ENCODE measurements around the gene RAB30. TPM values are rescaled to one million over a fixed set of nuclear protein-coding genes. Genes with fewer than 3 reads are reported as not detected.

Gene RAB30
- total and polyA plus RNA-seq, 9 of the 15 experiments (the other 6 are each of a cell fraction or from before 2014, with no cell fraction given): 0.29 to 1.3 (median 1.0) TPM

GRCh38 chr11:82974851-82975250, 96.8 kb downstream of the RAB30 start:
- no peaks in the 10 kb centered on the region for H3K27me3 ChIP-seq (ENCODE audit: control insufficient read depth in 2 of 2, insufficient read depth in 2 of 2, low read length in 2 of 2)
- no peak for TF ChIP-seq YBX1 (IDR thresholded peaks at IDR 0.05)
- no peak for TF ChIP-seq SRSF3 (IDR thresholded peaks at IDR 0.05; ENCODE audit: insufficient read depth, low read length)
- TF ChIP-seq EP300 (IDR thresholded peaks at IDR 0.05; ENCODE audit: low read length): no peak
- TF ChIP-seq BRF2 (IDR thresholded peaks at IDR 0.05; ENCODE audit: borderline replicate concordance, insufficient read depth, insufficient read length): no peak
- TF ChIP-seq HMG20B (CRISPR knock-in tag; IDR thresholded peaks at IDR 0.05): no peak
- TF ChIP-seq MEF2A (IDR thresholded peaks at IDR 0.05; ENCODE audit: control insufficient read depth, low read depth, low read length): no peak
- no peak for TF ChIP-seq KDM5B (IDR thresholded peaks at IDR 0.05; ENCODE audit: insufficient replicate concordance, low read depth, low read length)
- TF ChIP-seq EZH2 (IDR thresholded peaks at IDR 0.05; ENCODE audit: borderline replicate concordance, low read depth, low read length): no peak
- TF ChIP-seq KHSRP (IDR thresholded peaks at IDR 0.05): no peak
- TF ChIP-seq ZNF121 (CRISPR knock-in tag; conservative IDR thresholded peaks at IDR 0.05): no peak
- no peak for TF ChIP-seq ATF3 (IDR thresholded peaks at IDR 0.05)
- TF ChIP-seq ATF3 (CRISPR knock-in tag; conservative IDR thresholded peaks at IDR 0.05): no peak
- TF ChIP-seq NCOA4 (IDR thresholded peaks at IDR 0.05; ENCODE audit: partially characterized antibody): no peak
- TF ChIP-seq FOS (IDR thresholded peaks at IDR 0.05; ENCODE audit: extremely low read depth, insufficient read length): no peak
- no peak for TF ChIP-seq SAFB2 (IDR thresholded peaks at IDR 0.05; ENCODE audit: borderline replicate concordance, low read depth, low read length, severe bottlenecking)
- TF ChIP-seq MECOM (CRISPR knock-in tag; IDR thresholded peaks at IDR 0.05): no peak
- no peak for TF ChIP-seq ZBTB1 (CRISPR knock-in tag; IDR thresholded peaks at IDR 0.05; ENCODE audit: borderline replicate concordance, low read depth)
- TF ChIP-seq GTF2A2 (tag; IDR thresholded peaks at IDR 0.05): no peak
- TF ChIP-seq HDAC8 (tag; IDR thresholded peaks at IDR 0.05): no peak
- no peak overlapping the region for H2AFZ ChIP-seq (ENCODE audit: low read depth, low read length)
- 10% methylated on average over 2 of the region's 2 CpGs for WGBS (ENCODE audit: insufficient coverage, low coverage, missing lambda C conversion rate)
- CTCF ChIA-PET (ENCODE audit: low intra/inter-chr PET ratio): no interaction called here
- H3K9me3 ChIP-seq (replicated peaks; ENCODE audit: control insufficient read depth, insufficient read depth, low read depth, low read length): no peaks in the 10 kb centered on the region
- H3K4me3 ChIP-seq: no peak overlapping the region
- FAIRE-seq: no peak
- DNase-seq (ENCODE audit: extremely low read depth in 1 of 4, low spot score in 3 of 4): no peak
- ATAC-seq: no peak
- no peak overlapping the region for H3K9ac ChIP-seq (ENCODE audit: insufficient read depth in 1 of 2, low read depth in 2 of 2, low read length in 2 of 2)
- no TSS peak for BruUV-seq (replicated peaks)
- no peak overlapping the region for H3K4me2 ChIP-seq (ENCODE audit: insufficient read depth, low read length)
- no peak overlapping the region for H3K27ac ChIP-seq (ENCODE audit: extremely low read depth, low read depth, low read length)
- in situ Hi-C loops (cut with MboI) (no loop called here), intact Hi-C loops (cut with micrococcal nuclease) (no loop called here)
- H3K79me2 ChIP-seq (ENCODE audit: control insufficient read depth, insufficient read depth, low read length): no peaks in the 10 kb centered on the region
- H4K20me1 ChIP-seq (replicated peaks; ENCODE audit: control insufficient read depth, insufficient read depth, low read length): no peaks in the 10 kb centered on the region
- H3K36me3 ChIP-seq (ENCODE audit: control insufficient read depth, insufficient read depth, low read length): no peaks in the 10 kb centered on the region
- H3K9me1 ChIP-seq (ENCODE audit: control insufficient read depth, insufficient read depth, low read length): no peaks in the 10 kb centered on the region
- POLR2A ChIA-PET: no interaction called here
- H3K4me1 ChIP-seq (replicated peaks in 1 of 2; ENCODE audit: control insufficient read depth in 2 of 2, insufficient read depth in 2 of 2, low read length in 2 of 2): no peaks in the 10 kb centered on the region
